Mammary epithelial cell (primary cell): ENCODE data around the gene PARP8.

Experiments
- CTCF ChIP-seq, 2 donors: IDR thresholded peaks in 1 of 2; conservative IDR thresholded peaks in 1 of 2; 2 replicates each; pipeline ENCODE4 v1.5.1; 2011 to 2012; ENCODE audit warnings: inconsistent platforms in 2 of 2, low read length in 2 of 2, mild to moderate bottlenecking in 2 of 2, control low read depth in 1 of 2, low read depth in 1 of 2; ENCODE audit not compliant: insufficient read depth in 1 of 2; ENCODE audit errors: extremely low read depth in 1 of 2
- EZH2 ChIP-seq: IDR thresholded peaks from 2 replicates; pipeline ENCODE4 v1.6.1; 2012; ENCODE audit warnings: low read length, inconsistent platforms, borderline replicate concordance

GRCh38 chr5:50822761-50823160, 156.3 kb downstream of the PARP8 start:
- TF ChIP-seq CTCF (conservative IDR thresholded peaks at IDR 0.05 in 1 of 2, IDR thresholded peaks at IDR 0.05 in 1 of 2; ENCODE audit: extremely low read depth in 1 of 2, insufficient read depth in 1 of 2, low read depth in 1 of 2, low read length in 2 of 2) (no peak), EZH2 (no peak)
